ENCODE data around the gene IHH.

DNA sequence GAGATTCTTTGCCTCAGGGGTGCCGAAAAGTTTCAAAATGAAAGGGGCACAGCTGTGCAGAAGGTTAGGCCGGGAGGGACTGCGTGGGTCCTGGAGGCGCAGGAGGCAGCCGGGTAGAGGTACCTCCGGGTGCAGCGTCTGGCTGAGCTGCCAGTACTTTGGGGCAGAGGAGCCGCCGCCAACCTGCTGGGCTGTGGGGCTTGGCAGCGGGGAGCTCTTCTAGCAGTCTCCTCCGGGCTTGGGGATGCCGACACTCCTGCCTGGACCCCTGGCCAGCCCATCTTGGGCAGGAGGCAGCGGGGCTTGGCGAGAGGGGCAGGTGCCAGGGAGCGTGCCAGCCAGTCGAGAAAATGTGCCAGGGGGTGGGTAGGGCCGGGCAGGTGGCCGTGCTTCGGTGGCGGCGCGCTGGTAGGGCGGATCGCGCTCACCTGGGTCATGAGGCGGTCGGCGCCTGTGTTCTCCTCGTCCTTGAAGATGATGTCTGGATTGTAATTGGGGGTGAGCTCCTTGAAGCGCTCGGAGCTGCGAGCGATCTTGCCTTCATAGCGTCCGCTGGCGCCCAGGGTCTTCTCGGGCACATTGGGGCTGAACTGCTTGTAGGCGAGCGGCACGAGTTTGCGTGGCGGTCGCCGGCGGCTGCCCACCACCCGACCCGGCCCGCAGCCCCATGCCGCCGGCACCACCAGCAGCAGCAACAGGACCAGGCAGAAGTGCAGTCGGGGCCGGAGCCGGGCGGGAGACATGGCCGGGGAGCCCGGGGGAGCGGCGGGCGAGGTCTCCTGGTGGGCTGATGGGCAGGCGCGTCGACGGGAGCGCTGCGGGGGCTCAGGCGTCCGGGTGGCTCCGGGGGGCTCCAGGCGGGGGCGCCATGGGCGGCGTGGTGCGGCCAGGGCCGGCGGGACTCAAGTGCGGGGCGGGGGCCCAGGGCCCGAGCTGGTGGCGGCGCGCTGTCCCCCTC, 717 bp downstream of the IHH start:
- no peak for TF ChIP-seq CTCF (IDR thresholded peaks at IDR 0.05)
- TF ChIP-seq EZH2 (IDR thresholded peaks at IDR 0.05; ENCODE audit: borderline replicate concordance, insufficient read depth, low read depth, low read length, poor library complexity, severe bottlenecking), result no peak

Measured in B cell (primary cell).